ENCODE measurements around the gene RBCK1. TPM values are rescaled to one million over a fixed set of nuclear protein-coding genes. Genes with fewer than 3 reads are reported as not detected.
A peak's percentile ranks its signal among the peaks of the same experiment; 100 is the strongest.

Gene RBCK1
- total and polyA plus RNA-seq, 9 of the 15 experiments (the other 6 are each of a cell fraction or from before 2014, with no cell fraction given) = 5.9 to 59.3 (median 26.5) TPM

- TF ChIP-seq BDP1 (IDR thresholded peaks at IDR 0.05; ENCODE audit: insufficient read depth, insufficient read length) (no peak), ZNF76 (CRISPR knock-in tag; IDR thresholded peaks at IDR 0.05; ENCODE audit: borderline replicate concordance) (0 out of 2 replicates have a peak, but pooled peaks have one; percentile 10), TOE1 (IDR thresholded peaks at IDR 0.05; ENCODE audit: borderline replicate concordance) (no peak), TOE1 (CRISPR knock-in tag; IDR thresholded peaks at IDR 0.05; ENCODE audit: borderline replicate concordance, low read depth) (no peak), FOXM1 (IDR thresholded peaks at IDR 0.05; ENCODE audit: low read depth) (no peak), FOXM1 (CRISPR knock-in tag; IDR thresholded peaks at IDR 0.05; ENCODE audit: low read depth) (no peak), RCOR1 (IDR thresholded peaks at IDR 0.05; ENCODE audit: borderline replicate concordance in 1 of 2, low read depth in 2 of 2, low read length in 2 of 2) (0 out of 4 replicates have a peak, but pooled peaks of 1 of the 2 experiments have one; percentile 29), FOXP1 (CRISPR knock-in tag; IDR thresholded peaks at IDR 0.05) (no peak), SRSF7 (optimal IDR thresholded peaks at IDR 0.05; ENCODE audit: low read depth, low read length) (no peak), U2AF1 (optimal IDR thresholded peaks at IDR 0.05; ENCODE audit: low read depth, low read length) (no peak), MAFG (tag; conservative IDR thresholded peaks at IDR 0.05) (0 out of 2 replicates have a peak, but pooled peaks have one; percentile 4), ZMIZ1 (IDR thresholded peaks at IDR 0.05; ENCODE audit: low read depth in 2 of 2, low read length in 2 of 2) (no peak), CXXC5 (CRISPR knock-in tag; IDR thresholded peaks at IDR 0.05) (peak; percentile 36), STAG1 (CRISPR knock-in tag; IDR thresholded peaks at IDR 0.05; ENCODE audit: borderline replicate concordance) (no peak), DMBX1 (CRISPR knock-in tag; IDR thresholded peaks at IDR 0.05; ENCODE audit: borderline replicate concordance) (peak; percentile 76; the same call in 1 of the 2 replicates), KDM5B (IDR thresholded peaks at IDR 0.05; ENCODE audit: insufficient replicate concordance, low read depth, low read length) (peak; percentile 37), TCF7 (IDR thresholded peaks at IDR 0.05; ENCODE audit: borderline replicate concordance) (no peak), ADNP (tag; IDR thresholded peaks at IDR 0.05) (no peak), L3MBTL2 (IDR thresholded peaks at IDR 0.05) (peak; percentile 29; the same call in 1 of the 2 replicates), XRCC4 (IDR thresholded peaks at IDR 0.05; ENCODE audit: extremely low read depth, insufficient read depth, insufficient read length) (no peak)
- TF ChIP-seq, protein P1, sequence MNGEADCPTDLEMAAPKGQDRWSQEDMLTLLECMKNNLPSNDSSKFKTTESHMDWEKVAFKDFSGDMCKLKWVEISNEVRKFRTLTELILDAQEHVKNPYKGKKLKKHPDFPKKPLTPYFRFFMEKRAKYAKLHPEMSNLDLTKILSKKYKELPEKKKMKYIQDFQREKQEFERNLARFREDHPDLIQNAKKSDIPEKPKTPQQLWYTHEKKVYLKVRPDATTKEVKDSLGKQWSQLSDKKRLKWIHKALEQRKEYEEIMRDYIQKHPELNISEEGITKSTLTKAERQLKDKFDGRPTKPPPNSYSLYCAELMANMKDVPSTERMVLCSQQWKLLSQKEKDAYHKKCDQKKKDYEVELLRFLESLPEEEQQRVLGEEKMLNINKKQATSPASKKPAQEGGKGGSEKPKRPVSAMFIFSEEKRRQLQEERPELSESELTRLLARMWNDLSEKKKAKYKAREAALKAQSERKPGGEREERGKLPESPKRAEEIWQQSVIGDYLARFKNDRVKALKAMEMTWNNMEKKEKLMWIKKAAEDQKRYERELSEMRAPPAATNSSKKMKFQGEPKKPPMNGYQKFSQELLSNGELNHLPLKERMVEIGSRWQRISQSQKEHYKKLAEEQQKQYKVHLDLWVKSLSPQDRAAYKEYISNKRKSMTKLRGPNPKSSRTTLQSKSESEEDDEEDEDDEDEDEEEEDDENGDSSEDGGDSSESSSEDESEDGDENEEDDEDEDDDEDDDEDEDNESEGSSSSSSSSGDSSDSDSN (IDR thresholded peaks at IDR 0.05; ENCODE audit: borderline replicate concordance in 1 of 2, low read depth in 2 of 2, low read length in 2 of 2) = no peak
Observed at GRCh38 chr20:363319-364078, 44.6 kb upstream of the RBCK1 start (continued).
